H9 (cell line): ENCODE results near the gene ADGB. TPM values are rescaled to one million over a fixed set of nuclear protein-coding genes. Genes with fewer than 3 reads are reported as not detected.
A peak's percentile ranks its signal among the peaks of the same experiment; 100 is the strongest.

Source experiments
- DNase-seq: peaks from one replicate; pipeline ENCODE4 v3.0.0-alpha.2; 2017
- H2AFZ ChIP-seq: one replicate; pipeline ENCODE4 v1.6.1; 2013; ENCODE audit warnings: mild to moderate bottlenecking, low read length, control low read depth, moderate library complexity
- H2AK5ac ChIP-seq: 2 replicates; pipeline ENCODE4 v1.6.1; 2013; ENCODE audit warnings: low read length, control low read depth, mixed read lengths; ENCODE audit not compliant: insufficient read length
- H2BK120ac ChIP-seq: one replicate; pipeline ENCODE4 v1.6.1; 2013; ENCODE audit warnings: low read depth, mild to moderate bottlenecking, low read length, control low read depth, inconsistent platforms; ENCODE audit not compliant: poor library complexity, severe bottlenecking
- H2BK12ac ChIP-seq: 2 replicates; pipeline ENCODE4 v1.6.1; 2013; ENCODE audit warnings: low read length, control low read depth, mixed read lengths, low read depth; ENCODE audit not compliant: insufficient read length
- H2BK15ac ChIP-seq: 2 replicates; pipeline ENCODE4 v1.6.1; 2013; ENCODE audit warnings: low read depth, low read length, control low read depth
- H2BK20ac ChIP-seq: one replicate; pipeline ENCODE4 v1.6.1; 2013; ENCODE audit warnings: low read depth, mild to moderate bottlenecking, low read length, control low read depth, inconsistent platforms; ENCODE audit not compliant: poor library complexity, severe bottlenecking
- H2BK5ac ChIP-seq: 2 replicates; pipeline ENCODE4 v1.6.1; 2013; ENCODE audit warnings: low read length, control low read depth, mixed read lengths; ENCODE audit not compliant: insufficient read length
- H3K14ac ChIP-seq: 2 replicates; pipeline ENCODE4 v1.6.1; 2013; ENCODE audit warnings: low read length, control low read depth; ENCODE audit not compliant: insufficient read depth
- H3K18ac ChIP-seq: 2 replicates; pipeline ENCODE4 v1.6.1; 2013; ENCODE audit warnings: low read depth, mild to moderate bottlenecking, mixed read lengths, low read length, control low read depth; ENCODE audit not compliant: insufficient read length
- H3K23ac ChIP-seq: 2 replicates; pipeline ENCODE4 v1.6.1; 2013; ENCODE audit warnings: low read length, control low read depth, mixed read lengths, low read depth; ENCODE audit not compliant: insufficient read length
- H3K23me2 ChIP-seq: 2 replicates; pipeline ENCODE4 v1.6.1; 2013; ENCODE audit warnings: low read depth, mild to moderate bottlenecking, mixed read lengths, low read length, control low read depth; ENCODE audit not compliant: insufficient read length, poor library complexity, severe bottlenecking
- H3K27ac ChIP-seq: 2 replicates; pipeline ENCODE4 v1.5.1; 2013; ENCODE audit warnings: low read length, control low read depth, mixed read lengths, low read depth; ENCODE audit not compliant: insufficient read length
- H3K27me3 ChIP-seq: 2 replicates; pipeline ENCODE4 v1.6.1; 2013; ENCODE audit warnings: low read length, control low read depth, inconsistent platforms; ENCODE audit not compliant: insufficient read depth
- H3K4ac ChIP-seq: 2 replicates; pipeline ENCODE4 v1.6.1; 2013; ENCODE audit warnings: low read depth, mild to moderate bottlenecking, control low read depth, inconsistent platforms, low read length, moderate library complexity
- H3K4me1 ChIP-seq: 2 replicates; pipeline ENCODE4 v1.6.1; 2013; ENCODE audit warnings: low read length, control low read depth, inconsistent platforms; ENCODE audit not compliant: insufficient read depth
- H3K4me2 ChIP-seq: 2 replicates; pipeline ENCODE4 v1.6.1; 2013; ENCODE audit warnings: low read length, control low read depth, mixed read lengths; ENCODE audit not compliant: insufficient read length, insufficient read depth
- H3K56ac ChIP-seq: 2 replicates; pipeline ENCODE4 v1.6.1; 2013; ENCODE audit warnings: low read depth, mild to moderate bottlenecking, mixed read lengths, low read length, control low read depth; ENCODE audit not compliant: insufficient read length
- H3K79me1 ChIP-seq: 2 replicates; pipeline ENCODE4 v1.6.1; 2013; ENCODE audit warnings: low read depth, mild to moderate bottlenecking, moderate library complexity, low read length, control low read depth, inconsistent platforms; ENCODE audit not compliant: insufficient read depth, poor library complexity, severe bottlenecking
- H3K79me2 ChIP-seq: 2 replicates; pipeline ENCODE4 v1.6.1; 2013; ENCODE audit warnings: low read length, control low read depth, inconsistent platforms; ENCODE audit not compliant: insufficient read depth
- H3K9ac ChIP-seq: 2 replicates; pipeline ENCODE4 v1.6.1; 2013; ENCODE audit warnings: low read length, control low read depth, mixed read lengths; ENCODE audit not compliant: insufficient read length; ENCODE audit errors: extremely low read depth
- H3K9me3 ChIP-seq: one replicate; pipeline ENCODE4 v1.6.1; 2013; ENCODE audit warnings: low read depth, low read length, inconsistent platforms; ENCODE audit not compliant: control insufficient read depth
- H3T11ph ChIP-seq: one replicate; pipeline ENCODE4 v1.6.1; 2013; ENCODE audit warnings: mild to moderate bottlenecking, low read length, control low read depth, inconsistent platforms
- H4K20me1 ChIP-seq: one replicate; pipeline ENCODE4 v1.6.1; 2013; ENCODE audit not compliant: control insufficient read depth, insufficient read length, insufficient read depth
- H4K5ac ChIP-seq: 2 replicates; pipeline ENCODE4 v1.6.1; 2013; ENCODE audit warnings: low read depth, mild to moderate bottlenecking, mixed read lengths, low read length, control low read depth; ENCODE audit not compliant: insufficient read length
- H4K8ac ChIP-seq: replicated peaks from 2 replicates; pipeline ENCODE4 v1.6.1; 2013; ENCODE audit warnings: low read length, control low read depth, mixed read lengths, low read depth; ENCODE audit not compliant: insufficient read length
- H4K91ac ChIP-seq: 2 replicates; pipeline ENCODE4 v1.6.1; 2013; ENCODE audit warnings: low read depth, mild to moderate bottlenecking, moderate library complexity, mixed read lengths, low read length, control low read depth; ENCODE audit not compliant: insufficient read length
- H3K27ac Mint-ChIP-seq, 3 experiments: 2 replicates in 2 of 3; 3 replicates in 1 of 3; pipeline ENCODE4 v1.8.0; 2020 to 2021; ENCODE audit warnings: mixed read lengths in 3 of 3, mild to moderate bottlenecking in 1 of 3, moderate library complexity in 1 of 3
- H3K27me3 Mint-ChIP-seq: 2 replicates; pipeline ENCODE4 v1.8.0; 2021; ENCODE audit warnings: low read depth, mild to moderate bottlenecking, moderate library complexity, mixed read lengths
- H3K36me3 Mint-ChIP-seq, 3 experiments: 2 replicates in 2 of 3; 3 replicates in 1 of 3; pipeline ENCODE4 v1.8.0; 2020 to 2021; ENCODE audit warnings: low read depth in 3 of 3, mixed read lengths in 3 of 3; ENCODE audit not compliant: insufficient read depth in 1 of 3
- H3K4me1 Mint-ChIP-seq, 2 experiments: 2 replicates each; pipeline ENCODE4 v1.8.0; 2020; ENCODE audit warnings: mixed read lengths in 2 of 2
- H3K4me3 Mint-ChIP-seq, 2 experiments: 2 replicates in 1 of 2; 3 replicates in 1 of 2; pipeline ENCODE4 v1.8.0; 2020 to 2021; ENCODE audit warnings: mild to moderate bottlenecking in 2 of 2, mixed read lengths in 2 of 2, moderate library complexity in 1 of 2
- H3K9me3 Mint-ChIP-seq, 2 experiments: 2 replicates in 1 of 2; 3 replicates in 1 of 2; pipeline ENCODE4 v1.8.0; 2020; ENCODE audit warnings: mild to moderate bottlenecking in 2 of 2, mixed read lengths in 2 of 2, moderate library complexity in 1 of 2
- CTCF ChIP-seq: fragments of 200-600 bp; sonication (generic); conservative IDR thresholded peaks from 3 replicates; pipeline ENCODE4 v1.8.0; 2021; ENCODE audit warnings: antibody characterized with exemption, mild to moderate bottlenecking
- WGBS: extraction: QIAGEN DNeasy Blood & Tissue Kit; methylation state at CpG from one replicate; pipeline ENCODE4 v1.1.7; 2013; ENCODE audit warnings: missing lambda C conversion rate, low lambda C conversion rate, mixed read lengths; ENCODE audit not compliant: insufficient read length; ENCODE audit errors: extremely low coverage; 5-methylcytosine and 5-hydroxymethylcytosine counted together
- total RNA-seq: library from RNA; stranded (reverse); gene quantifications from 2 replicates; pipeline ENCODE4 v1.2.1, GENCODE V29; 2021

ADGB gene
- total RNA-seq, 1 experiment from 2014 or later, result not detected

GRCh38 chr6:146857180-146857979 lies 258.6 kb downstream of the ADGB start:
- H2BK120ac ChIP-seq, result no peak overlapping the region
- no peak overlapping the region for H2AK5ac ChIP-seq
- H2BK12ac ChIP-seq, result peak overlapping the region; percentile 17
- H3K79me1 ChIP-seq, result no peaks in the 10 kb centered on the region
- no peak overlapping the region for H4K8ac ChIP-seq
- H3K23ac ChIP-seq, result no peak overlapping the region
- no peak overlapping the region for H3K56ac ChIP-seq
- H4K91ac ChIP-seq, result no peak overlapping the region
- peak overlapping the region; percentile 69 for H2AFZ ChIP-seq
- no CpG with 5 or more reads among the region's 27 CpGs for WGBS
- Mint-ChIP-seq H3K27ac (peak overlapping the region in 2 of 3 experiments; percentile 56 to 73; a peak in 2 of 7 replicates), H3K9me3 (no peaks in the 10 kb centered on the region), H3K4me3 (peak overlapping the region; percentile 59 to 80), H3K4me1 (peaks cover 5 to 6% of the 10 kb centered on the region in 2 experiments), H3K36me3 (no peaks in the 10 kb centered on the region), H3K27me3 (peaks cover 2% of the 10 kb centered on the region; the same call in 1 of the 2 replicates)
- peak overlapping the region; percentile 72 for H3K4me2 ChIP-seq
- peaks cover 5% of the 10 kb centered on the region for H3K23me2 ChIP-seq
- H2BK15ac ChIP-seq, result no peak overlapping the region
- H3K4ac ChIP-seq, result no peak overlapping the region
- no peak overlapping the region for H3T11ph ChIP-seq
- no peak overlapping the region for H2BK20ac ChIP-seq
- H3K27me3 ChIP-seq, result no peaks in the 10 kb centered on the region
- no peak overlapping the region for H3K27ac ChIP-seq
- TF ChIP-seq CTCF, result peak; percentile 99
- peak; percentile 87 for DNase-seq
- no peak overlapping the region for H3K14ac ChIP-seq
- no peaks in the 10 kb centered on the region for H4K20me1 ChIP-seq
- H3K9ac ChIP-seq, result no peak overlapping the region
- H2BK5ac ChIP-seq, result no peak overlapping the region
- H3K4me1 ChIP-seq, result no peaks in the 10 kb centered on the region
- no peaks in the 10 kb centered on the region for H3K9me3 ChIP-seq
- no peak overlapping the region for H4K5ac ChIP-seq
- no peak overlapping the region for H3K18ac ChIP-seq
- no peaks in the 10 kb centered on the region for H3K79me2 ChIP-seq
